IMR-90 (cell line): ENCODE results near the gene TSKS. TPM values are rescaled to one million over a fixed set of nuclear protein-coding genes. Genes with fewer than 3 reads are reported as not detected.

ENCODE experiments used
- ATAC-seq: fragments of 200-7000 bp; cut with Tn5 transposase; 2 replicates; pipeline ENCODE4 v1.9.1; 2020; ENCODE audit warnings: low read depth, mild to moderate bottlenecking, moderate library complexity
- BruUV-seq: library from RNA; stranded (reverse); fragments of 400-500 nt; replicated peaks from 2 replicates; lab custom pipeline; 2021; lab: Mats Ljungman, UMichigan
- CTCF ChIA-PET: fragments of 300-600 bp; formaldehyde crosslinking; extraction: SDS; loops from one replicate; lab custom pipeline; 2021; ENCODE audit warnings: antibody characterized with exemption; lab: Yijun Ruan, JAX
- POLR2A ChIA-PET: fragments of 300-600 bp; sonication (Branson Sonifier 250); formaldehyde crosslinking; loops from one replicate; lab custom pipeline; 2022; ENCODE audit warnings: antibody characterized with exemption; ENCODE audit not compliant: unreplicated experiment; lab: Charles Lee
- DNase-seq: peaks from one replicate; pipeline ENCODE4 v3.0.0; 2013
- H2AFZ ChIP-seq: replicated peaks from 2 replicates; pipeline ENCODE3; 2013; ENCODE audit warnings: low read length, mild to moderate bottlenecking; ENCODE audit not compliant: poor library complexity
- H2AK5ac ChIP-seq: 2 replicates; pipeline ENCODE4 v1.6.1; 2013; ENCODE audit warnings: low read depth, low read length, inconsistent platforms
- H2AK9ac ChIP-seq: replicated peaks from 2 replicates; pipeline ENCODE3; 2013; ENCODE audit warnings: mild to moderate bottlenecking, low read depth, low read length, moderate library complexity; ENCODE audit not compliant: poor library complexity
- H2BK120ac ChIP-seq: 2 replicates; pipeline ENCODE4 v1.6.1; 2013; ENCODE audit warnings: low read depth, low read length, inconsistent platforms
- H2BK15ac ChIP-seq: 3 replicates; pipeline ENCODE4 v1.6.1; 2013; ENCODE audit warnings: low read depth, low read length, inconsistent platforms
- H2BK20ac ChIP-seq: 2 replicates; pipeline ENCODE4 v1.6.1; 2013; ENCODE audit warnings: low read depth, mild to moderate bottlenecking, inconsistent platforms, low read length, moderate library complexity
- H2BK5ac ChIP-seq: 2 replicates; pipeline ENCODE4 v1.6.1; 2013; ENCODE audit warnings: mild to moderate bottlenecking, low read depth, low read length, inconsistent platforms; ENCODE audit not compliant: poor library complexity, severe bottlenecking
- H3K14ac ChIP-seq: replicated peaks from 2 replicates; pipeline ENCODE4 v1.6.1; 2013; ENCODE audit warnings: low read depth, low read length, inconsistent platforms
- H3K18ac ChIP-seq: 2 replicates; pipeline ENCODE4 v1.6.1; 2013; ENCODE audit warnings: low read depth, low read length, control low read depth
- H3K23ac ChIP-seq: 2 replicates; pipeline ENCODE4 v1.6.1; 2013; ENCODE audit warnings: low read depth, low read length, inconsistent platforms
- H3K27ac ChIP-seq: 2 replicates; pipeline ENCODE4 v1.5.1; 2013; ENCODE audit warnings: mild to moderate bottlenecking, control low read depth, low read length; ENCODE audit not compliant: insufficient read depth
- H3K27me3 ChIP-seq: 2 replicates; pipeline ENCODE4 v1.6.1; 2013; ENCODE audit warnings: low read length; ENCODE audit not compliant: control insufficient read depth, insufficient read depth
- H3K36me3 ChIP-seq: 2 replicates; pipeline ENCODE4 v1.6.1; 2013; ENCODE audit warnings: low read length, mixed read lengths; ENCODE audit not compliant: control insufficient read depth, insufficient read depth
- H3K4ac ChIP-seq: 2 replicates; pipeline ENCODE4 v1.6.1; 2013; ENCODE audit warnings: low read depth, low read length, inconsistent platforms
- H3K4me1 ChIP-seq: 2 replicates; pipeline ENCODE4 v1.6.1; 2013; ENCODE audit warnings: low read length, mixed read lengths; ENCODE audit not compliant: control insufficient read depth, insufficient read depth
- H3K4me2 ChIP-seq: 2 replicates; pipeline ENCODE4 v1.6.1; 2013; ENCODE audit warnings: low read depth, mild to moderate bottlenecking, control low read depth, low read length, moderate library complexity
- H3K4me3 ChIP-seq: 2 replicates; pipeline ENCODE4 v1.5.1; 2013; ENCODE audit warnings: low read depth, mild to moderate bottlenecking, control low read depth, low read length, moderate library complexity; ENCODE audit not compliant: insufficient read depth
- H3K56ac ChIP-seq: 2 replicates; pipeline ENCODE4 v1.6.1; 2013; ENCODE audit warnings: low read length, inconsistent platforms; ENCODE audit not compliant: insufficient read depth; ENCODE audit errors: extremely low read depth
- H3K79me1 ChIP-seq, 2 experiments: 2 replicates each; pipeline ENCODE4 v1.6.1; 2013; ENCODE audit warnings: low read length in 2 of 2, inconsistent platforms in 1 of 2, low read depth in 1 of 2
- H3K9ac ChIP-seq: 2 replicates; pipeline ENCODE4 v1.6.1; 2013; ENCODE audit warnings: low read depth, low read length, control low read depth
- H3K9me1 ChIP-seq: 2 replicates; pipeline ENCODE4 v1.6.1; 2013; ENCODE audit warnings: low read length, inconsistent platforms; ENCODE audit not compliant: insufficient read depth
- H3K9me3 ChIP-seq: 2 replicates; pipeline ENCODE4 v1.6.1; 2013; ENCODE audit warnings: low read length; ENCODE audit not compliant: control insufficient read depth, insufficient read depth
- H4K20me1 ChIP-seq: 2 replicates; pipeline ENCODE4 v1.6.1; 2013; ENCODE audit warnings: low read length, inconsistent platforms; ENCODE audit not compliant: insufficient read depth
- H4K5ac ChIP-seq: 2 replicates; pipeline ENCODE4 v1.6.1; 2013; ENCODE audit warnings: mild to moderate bottlenecking, low read depth, low read length, control low read depth
- H4K8ac ChIP-seq, 2 experiments: 2 replicates each; pipeline ENCODE4 v1.6.1; 2013; ENCODE audit warnings: low read depth in 2 of 2, low read length in 2 of 2, control low read depth in 1 of 2, inconsistent platforms in 1 of 2
- H4K91ac ChIP-seq: 2 replicates; pipeline ENCODE4 v1.6.1; 2013; ENCODE audit warnings: low read depth, low read length, inconsistent platforms; ENCODE audit not compliant: insufficient read depth
- BHLHE40 ChIP-seq: fragments of 150-350 bp; IDR thresholded peaks from 2 replicates; pipeline ENCODE4 v1.6.1; 2016; ENCODE audit warnings: mild to moderate bottlenecking, low read depth, low read length
- CEBPB ChIP-seq: IDR thresholded peaks from 2 replicates; pipeline ENCODE4 v1.6.1; 2012; ENCODE audit warnings: low read depth, low read length, improper control_type of control experiment
- CHD1 ChIP-seq: IDR thresholded peaks from 2 replicates; pipeline ENCODE4 v1.6.1; 2012; ENCODE audit warnings: low read depth, low read length, improper control_type of control experiment
- FOS ChIP-seq: fragments of 150-350 bp; IDR thresholded peaks from 2 replicates; pipeline ENCODE4 v1.6.1; 2016; ENCODE audit warnings: low read depth, low read length
- MAFK ChIP-seq: IDR thresholded peaks from 2 replicates; pipeline ENCODE4 v1.6.1; 2012; ENCODE audit warnings: low read depth, low read length, improper control_type of control experiment
- MAZ ChIP-seq: IDR thresholded peaks from 2 replicates; pipeline ENCODE4 v1.6.1; 2012; ENCODE audit warnings: low read depth, mild to moderate bottlenecking, low read length, improper control_type of control experiment, moderate library complexity, borderline replicate concordance
- MXI1 ChIP-seq: IDR thresholded peaks from 2 replicates; pipeline ENCODE4 v1.6.1; 2012; ENCODE audit warnings: low read depth, mild to moderate bottlenecking, low read length, moderate library complexity, borderline replicate concordance
- NFE2L2 ChIP-seq: fragments of 150-350 bp; IDR thresholded peaks from 2 replicates; pipeline ENCODE4 v1.6.1; 2016; ENCODE audit warnings: low read depth, mild to moderate bottlenecking, low read length
- POLR2A ChIP-seq: IDR thresholded peaks from 2 replicates; pipeline ENCODE4 v1.6.1; 2012; ENCODE audit warnings: mild to moderate bottlenecking, low read depth, low read length
- RAD21 ChIP-seq: IDR thresholded peaks from 2 replicates; pipeline ENCODE4 v1.6.1; 2012; ENCODE audit warnings: low read length, improper control_type of control experiment
- RCOR1 ChIP-seq: IDR thresholded peaks from 2 replicates; pipeline ENCODE4 v1.6.1; 2012; ENCODE audit warnings: mild to moderate bottlenecking, low read length, improper control_type of control experiment; ENCODE audit not compliant: insufficient replicate concordance
- RFX5 ChIP-seq: IDR thresholded peaks from 2 replicates; pipeline ENCODE4 v1.8.0; 2012; ENCODE audit warnings: low read depth, mild to moderate bottlenecking, low read length, moderate library complexity
- SMC3 ChIP-seq: fragments of 150-350 bp; IDR thresholded peaks from 2 replicates; pipeline ENCODE4 v1.6.1; 2016; ENCODE audit warnings: low read depth, mild to moderate bottlenecking, antibody characterized with exemption, low read length, moderate library complexity
- WGBS, 2 experiments: methylation state at CpG; one replicate each; pipeline versions ENCODE4 v1.1.5 to v1.1.7; 2013; ENCODE audit warnings: missing lambda C conversion rate in 2 of 2; ENCODE audit not compliant: insufficient read length in 1 of 2; ENCODE audit errors: extremely low coverage in 2 of 2; 5-methylcytosine and 5-hydroxymethylcytosine counted together
- dilution Hi-C: fragments of 300-500 bp; cut with HindIII; formaldehyde crosslinking; loops from one replicate; pipeline ENCODE4 v1.14.3; 2018; ENCODE audit warnings: low sequenced_read_pairs; ENCODE audit not compliant: unreplicated experiment
- in situ Hi-C: fragments of 300-500 bp; cut with MboI; formaldehyde crosslinking; loops from 3 replicates; pipeline ENCODE4 v1.14.3; 2019; ENCODE audit warnings: low sequenced_read_pairs, inconsistent platforms, mixed read lengths
- intact Hi-C: fragments of 100-400 bp; cut with micrococcal nuclease; formaldehyde crosslinking; loops from 2 replicates; pipeline ENCODE4 v1.10.0; 2022
- polyA plus RNA-seq, 3 experiments: library from polyadenylated mRNA; depleted of rRNA; stranded (reverse); fragments of >200 nt; gene quantifications; 2 replicates each; pipeline ENCODE4 v1.2.3, GENCODE V29; 2012; ENCODE audit warnings: low replicate concordance in 1 of 3
- total RNA-seq: library from RNA; depleted of rRNA; stranded (reverse); fragments of >200 nt; gene quantifications from 2 replicates; pipeline ENCODE4 v1.2.3, GENCODE V29; 2012
- TF ChIP-seq, protein P1 (sequence below): fragments of 150-350 bp; IDR thresholded peaks from 2 replicates; pipeline ENCODE4 v1.6.1; 2017; ENCODE audit warnings: mild to moderate bottlenecking, antibody characterized with exemption, low read length, low read depth

TSKS gene
- total and polyA plus RNA-seq, 2 of the 4 experiments (the other 2 are of a cell fraction): not detected

GRCh38 chr19:49712397-49712859 is 50.7 kb downstream of the TSKS start:
- whole genome bisulfite sequencing, 2 experiments: 74% methylated on average over 14 of the region's 20 CpGs; no CpG with 5 or more reads in 1 of the 2 experiments
- no peak overlapping the region for H3K14ac ChIP-seq
- H3K4ac ChIP-seq: no peak overlapping the region
- H3K36me3 ChIP-seq: peaks cover 26% of the 10 kb centered on the region
- H3K79me1 ChIP-seq: no peaks in the 10 kb centered on the region; a peak in 1 of 4 replicates
- H2BK20ac ChIP-seq: no peak overlapping the region
- no peaks in the 10 kb centered on the region for H3K9me3 ChIP-seq
- H3K4me3 ChIP-seq: no peak overlapping the region
- H3K18ac ChIP-seq: no peak overlapping the region
- no peak overlapping the region for H2BK5ac ChIP-seq
- ChIA-PET CTCF (no interaction called here), POLR2A (no interaction called here)
- in situ Hi-C loops (no loop called here), intact Hi-C loops (loop anchor here (10.0 kb wide), 1 partner anchor 102 kb away; the partner anchor contains the start of genes FUZ and MED25), dilution Hi-C loops (no loop called here)
- H3K4me1 ChIP-seq: peaks cover 2% of the 10 kb centered on the region; the same call in 1 of the 2 replicates
- peak overlapping the region; percentile 18; the same call in 1 of the 2 replicates for H2AK5ac ChIP-seq
- H4K5ac ChIP-seq: no peak overlapping the region
- TF ChIP-seq RAD21 (no peak), FOS (no peak), CEBPB (no peak), SMC3 (no peak), CHD1 (no peak), MAFK (no peak), MXI1 (no peak), POLR2A (no peak), RFX5 (no peak), MAZ (no peak), NFE2L2 (no peak), RCOR1 (no peak), BHLHE40 (no peak)
- TF ChIP-seq, protein P1, sequence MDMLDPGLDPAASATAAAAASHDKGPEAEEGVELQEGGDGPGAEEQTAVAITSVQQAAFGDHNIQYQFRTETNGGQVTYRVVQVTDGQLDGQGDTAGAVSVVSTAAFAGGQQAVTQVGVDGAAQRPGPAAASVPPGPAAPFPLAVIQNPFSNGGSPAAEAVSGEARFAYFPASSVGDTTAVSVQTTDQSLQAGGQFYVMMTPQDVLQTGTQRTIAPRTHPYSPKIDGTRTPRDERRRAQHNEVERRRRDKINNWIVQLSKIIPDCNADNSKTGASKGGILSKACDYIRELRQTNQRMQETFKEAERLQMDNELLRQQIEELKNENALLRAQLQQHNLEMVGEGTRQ: no peak
- no peaks in the 10 kb centered on the region for H4K20me1 ChIP-seq
- H3K27me3 ChIP-seq: no peaks in the 10 kb centered on the region
- peak overlapping the region; percentile 9 for H2AK9ac ChIP-seq
- BruUV-seq: no TSS peak
- H2BK120ac ChIP-seq: no peak overlapping the region
- peak overlapping the region; percentile 72 for H2AFZ ChIP-seq
- no peak overlapping the region for H3K9ac ChIP-seq
- no peak overlapping the region for H3K23ac ChIP-seq
- ATAC-seq: no peak
- no peak overlapping the region; the same call in 1 of the 2 replicates for H4K91ac ChIP-seq
- H2BK15ac ChIP-seq: no peak overlapping the region
- no peak overlapping the region for H3K27ac ChIP-seq
- H3K9me1 ChIP-seq: peaks cover 12% of the 10 kb centered on the region; the same call in 1 of the 2 replicates
- no peak overlapping the region for H3K4me2 ChIP-seq
- no peak overlapping the region for H4K8ac ChIP-seq
- peak; percentile 1 for DNase-seq
- H3K56ac ChIP-seq: no peak overlapping the region
